ENCODE data around the gene ACSF2.

- TF ChIP-seq, protein P1, sequence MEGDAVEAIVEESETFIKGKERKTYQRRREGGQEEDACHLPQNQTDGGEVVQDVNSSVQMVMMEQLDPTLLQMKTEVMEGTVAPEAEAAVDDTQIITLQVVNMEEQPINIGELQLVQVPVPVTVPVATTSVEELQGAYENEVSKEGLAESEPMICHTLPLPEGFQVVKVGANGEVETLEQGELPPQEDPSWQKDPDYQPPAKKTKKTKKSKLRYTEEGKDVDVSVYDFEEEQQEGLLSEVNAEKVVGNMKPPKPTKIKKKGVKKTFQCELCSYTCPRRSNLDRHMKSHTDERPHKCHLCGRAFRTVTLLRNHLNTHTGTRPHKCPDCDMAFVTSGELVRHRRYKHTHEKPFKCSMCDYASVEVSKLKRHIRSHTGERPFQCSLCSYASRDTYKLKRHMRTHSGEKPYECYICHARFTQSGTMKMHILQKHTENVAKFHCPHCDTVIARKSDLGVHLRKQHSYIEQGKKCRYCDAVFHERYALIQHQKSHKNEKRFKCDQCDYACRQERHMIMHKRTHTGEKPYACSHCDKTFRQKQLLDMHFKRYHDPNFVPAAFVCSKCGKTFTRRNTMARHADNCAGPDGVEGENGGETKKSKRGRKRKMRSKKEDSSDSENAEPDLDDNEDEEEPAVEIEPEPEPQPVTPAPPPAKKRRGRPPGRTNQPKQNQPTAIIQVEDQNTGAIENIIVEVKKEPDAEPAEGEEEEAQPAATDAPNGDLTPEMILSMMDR (IDR thresholded peaks at IDR 0.05), result no peak
- no peak for TF ChIP-seq POLR2A (IDR thresholded peaks at IDR 0.05)
Measured at GRCh38 chr17:50479522-50480141, 53.6 kb downstream of the ACSF2 start.
